Endothelial cell of umbilical vein (primary cell): ENCODE data around the gene EEF1AKMT1. TPM values are rescaled to one million over a fixed set of nuclear protein-coding genes. Genes with fewer than 3 reads are reported as not detected.

Experiments
- BruUV-seq: library from RNA; stranded (reverse); fragments of 400-500 nt; replicated peaks from 2 replicates; lab custom pipeline; 2021; lab: Mats Ljungman, UMichigan
- CTCF ChIA-PET: fragments of 300-600, 350-600 bp; sonication (Branson Sonifier 250); formaldehyde crosslinking; loops from one replicate; lab custom pipeline; 2021; ENCODE audit warnings: antibody characterized with exemption, inconsistent platforms; lab: Charles Lee
- POLR2A ChIA-PET: fragments of 300-600, 350-600 bp; sonication (Branson Sonifier 250); formaldehyde crosslinking; loops from one replicate; lab custom pipeline; 2021; ENCODE audit warnings: antibody characterized with exemption, inconsistent platforms; lab: Charles Lee
- DNase-seq: peaks from one replicate; pipeline ENCODE4 v3.0.0-alpha.2; 2011; ENCODE audit warnings: low read depth, low spot score
- FAIRE-seq: peaks from 2 replicates; lab custom pipeline; 2011; peaks lifted over from hg19 to GRCh38; lab: Jason Lieb, UNC
- H2AFZ ChIP-seq: 2 replicates; pipeline ENCODE4 v1.6.0; 2012; ENCODE audit warnings: low read depth, low read length, control low read depth, inconsistent platforms
- H3K27ac ChIP-seq: 2 replicates; pipeline ENCODE4 v1.5.1; 2011; ENCODE audit warnings: low read depth, mild to moderate bottlenecking, control low read depth, low read length, moderate library complexity; ENCODE audit not compliant: insufficient read depth
- H3K27me3 ChIP-seq, 2 experiments: 2 replicates each; pipeline versions ENCODE4 v1.6.0 to v1.6.1; 2011; ENCODE audit warnings: low read length in 2 of 2, mixed read lengths in 1 of 2; ENCODE audit not compliant: control insufficient read depth in 2 of 2, insufficient read depth in 2 of 2
- H3K36me3 ChIP-seq, 2 experiments: 2 replicates in 1 of 2; 3 replicates in 1 of 2; pipeline ENCODE4 v1.5.1; 2011; ENCODE audit warnings: low read length in 2 of 2, mild to moderate bottlenecking in 1 of 2, moderate library complexity in 1 of 2; ENCODE audit not compliant: control insufficient read depth in 2 of 2, insufficient read depth in 2 of 2; ENCODE audit errors: extremely low read depth in 1 of 2
- H3K4me1 ChIP-seq: 3 replicates; pipeline ENCODE4 v1.5.1; 2011; ENCODE audit warnings: mild to moderate bottlenecking, low read length; ENCODE audit not compliant: control insufficient read depth, insufficient read depth; ENCODE audit errors: extremely low read depth
- H3K4me2 ChIP-seq: 2 replicates; pipeline ENCODE4 v1.6.1; 2011; ENCODE audit warnings: low read length, control low read depth, mixed read lengths; ENCODE audit not compliant: insufficient read depth
- H3K4me3 ChIP-seq, 3 experiments: fragments of 200-600 bp in 1 of 3; sonication (generic), shearing (Covaris generic) in 1 of 3; replicated peaks in 1 of 3; 2 replicates each; pipeline ENCODE4 v1.5.1; 2011 to 2016; ENCODE audit warnings: control low read depth in 3 of 3, low read length in 3 of 3, mild to moderate bottlenecking in 2 of 3, inconsistent platforms in 1 of 3, low read depth in 1 of 3, moderate library complexity in 1 of 3; ENCODE audit not compliant: insufficient read depth in 1 of 3
- H3K79me2 ChIP-seq: 2 replicates; pipeline ENCODE4 v1.6.0; 2012; ENCODE audit warnings: low read length, inconsistent platforms; ENCODE audit not compliant: control insufficient read depth, insufficient read depth
- H3K9ac ChIP-seq: replicated peaks from 2 replicates; pipeline ENCODE3; 2011; ENCODE audit warnings: low read length, control low read depth; ENCODE audit not compliant: insufficient read depth; ENCODE audit errors: extremely low read depth
- H3K9me1 ChIP-seq: replicated peaks from 3 replicates; pipeline ENCODE4 v1.6.0; 2011; ENCODE audit warnings: mild to moderate bottlenecking, low read length; ENCODE audit not compliant: control insufficient read depth, insufficient read depth; ENCODE audit errors: extremely low read depth
- H3K9me3 ChIP-seq: replicated peaks from 2 replicates; pipeline ENCODE4 v1.5.1; 2012; ENCODE audit warnings: low read length, inconsistent platforms; ENCODE audit not compliant: control insufficient read depth, insufficient read depth
- H4K20me1 ChIP-seq: replicated peaks from 2 replicates; pipeline ENCODE3; 2011; ENCODE audit warnings: mild to moderate bottlenecking, low read length; ENCODE audit not compliant: control insufficient read depth, insufficient read depth; ENCODE audit errors: extremely low read depth
- CTCF ChIP-seq, 2 donors: IDR thresholded peaks; 1 replicate in 1 of 2; 2 replicates in 1 of 2; pipeline ENCODE4 v1.5.1; 2011; ENCODE audit warnings: low read length in 2 of 2, mild to moderate bottlenecking in 2 of 2, moderate library complexity in 2 of 2, control low read depth in 1 of 2, inconsistent platforms in 1 of 2, low read depth in 1 of 2; ENCODE audit not compliant: insufficient read depth in 1 of 2; ENCODE audit errors: extremely low read depth in 1 of 2
- EZH2 ChIP-seq: IDR thresholded peaks from 2 replicates; pipeline ENCODE4 v1.6.1; 2012; ENCODE audit warnings: borderline replicate concordance, low read depth, mild to moderate bottlenecking, moderate library complexity, low read length, inconsistent platforms; ENCODE audit not compliant: severe bottlenecking
- FOS ChIP-seq: IDR thresholded peaks from 2 replicates; pipeline ENCODE4 v1.6.1; 2011; ENCODE audit warnings: mild to moderate bottlenecking, low read length, moderate library complexity, borderline replicate concordance; ENCODE audit not compliant: insufficient read depth
- GATA2 ChIP-seq: IDR thresholded peaks from 2 replicates; pipeline ENCODE4 v1.7.0; 2011; ENCODE audit warnings: low read depth, mild to moderate bottlenecking, moderate library complexity, mixed read lengths, low read length; ENCODE audit not compliant: insufficient read length, insufficient read depth
- JUN ChIP-seq: IDR thresholded peaks from 2 replicates; pipeline ENCODE4 v1.6.1; 2011; ENCODE audit warnings: borderline replicate concordance, low read depth; ENCODE audit not compliant: insufficient read length, insufficient read depth
- MAX ChIP-seq: IDR thresholded peaks from 2 replicates; pipeline ENCODE4 v1.6.1; 2011; ENCODE audit not compliant: insufficient read depth, insufficient read length
- MYC ChIP-seq: IDR thresholded peaks from one replicate; pipeline ENCODE4 v1.6.1; 2011; ENCODE audit warnings: mild to moderate bottlenecking, low read depth, low read length
- POLR2A ChIP-seq: IDR thresholded peaks from 2 replicates; pipeline ENCODE4 v1.6.1; 2012; ENCODE audit warnings: low read depth, mild to moderate bottlenecking, control low read depth, low read length
- POLR2AphosphoS5 ChIP-seq: IDR thresholded peaks from 2 replicates; pipeline ENCODE4 v1.6.1; 2012; ENCODE audit warnings: low read depth, mild to moderate bottlenecking, control low read depth, low read length, moderate library complexity; ENCODE audit not compliant: insufficient read depth
- dilution Hi-C: fragments of 300-500 bp; cut with MboI; formaldehyde crosslinking; loops from one replicate; pipeline ENCODE4 v1.15.0; 2019; ENCODE audit warnings: low sequenced_read_pairs; ENCODE audit not compliant: extremely low pct_ligation_motif_present
- intact Hi-C: fragments of 100-400 bp; cut with micrococcal nuclease; formaldehyde crosslinking; loops from one replicate; pipeline ENCODE4 v1.10.0; 2022
- polyA plus RNA-seq, 4 experiments: library from polyadenylated mRNA; depleted of rRNA in 3 of 4; stranded (reverse) in 3 of 4; unstranded in 1 of 4; fragments of >200 nt; gene quantifications; 2 replicates each; pipeline versions ENCODE4 v1.2.1 to v1.2.3, GENCODE V29; 2011 to 2012; ENCODE audit warnings: missing spikeins in 1 of 4
- total RNA-seq: library from RNA; stranded (reverse); gene quantifications from 2 replicates; pipeline ENCODE4 v1.2.3, GENCODE V29; 2021

EEF1AKMT1 gene
- total and polyA plus RNA-seq, 2 donors (not counting 3 experiments of a cell fraction or from before 2014, with no cell fraction given) = 9.0 to 11.1 TPM

- Histone ChIP-seq H3K4me1 (peaks cover 10% of the 10 kb centered on the region), H4K20me1 (no peaks in the 10 kb centered on the region), H3K27me3 (no peaks in the 10 kb centered on the region), H3K9ac (no peak overlapping the region), H3K36me3 (no peaks in the 10 kb centered on the region), H3K4me2 (peak overlapping the region; percentile 47), H3K9me3 (no peaks in the 10 kb centered on the region), H2AFZ (no peak overlapping the region), H3K79me2 (no peaks in the 10 kb centered on the region), H3K27ac (no peak overlapping the region), H3K9me1 (no peaks in the 10 kb centered on the region), H3K4me3 (no peak overlapping the region)
- no TSS peak for BruUV-seq
- dilution Hi-C loops = no loop called here
- TF ChIP-seq CTCF (IDR thresholded peaks at IDR 0.05; ENCODE audit: extremely low read depth in 1 of 2, insufficient read depth in 1 of 2, low read depth in 1 of 2, low read length in 2 of 2) = no peak
- no peak for TF ChIP-seq POLR2A
- DNase-seq (no peak), FAIRE-seq (no peak)
- CTCF ChIA-PET = interaction anchor here (4.1 kb wide), 1 partner anchor 108 kb away, joined by 40 read pairs; no protein-coding TSS in a partner anchor
- intact Hi-C loops = no loop called here
- POLR2A ChIA-PET = no interaction called here
These were observed 52.7 kb downstream of the EEF1AKMT1 start for GRCh38 chr13:20721058-20721453.

GRCh38 chr13:20720499-20720898, 53.3 kb downstream of the EEF1AKMT1 start:
- H3K9me1 ChIP-seq = no peaks in the 10 kb centered on the region
- intact Hi-C loops = no loop called here
- DNase-seq = no peak
- ChIA-PET POLR2A (no interaction called here), CTCF (no interaction called here)
- no peak for FAIRE-seq
- H4K20me1 ChIP-seq = no peaks in the 10 kb centered on the region
- no peak overlapping the region for H3K27ac ChIP-seq
- dilution Hi-C loops = no loop called here
- no peaks in the 10 kb centered on the region for H3K27me3 ChIP-seq
- BruUV-seq = no TSS peak
- no peak overlapping the region for H2AFZ ChIP-seq
- H3K9me3 ChIP-seq = no peaks in the 10 kb centered on the region
- no peak overlapping the region for H3K9ac ChIP-seq
- no peak for TF ChIP-seq POLR2A
- TF ChIP-seq MAX = no peak
- TF ChIP-seq GATA2 = no peak
- no peak for TF ChIP-seq CTCF (IDR thresholded peaks at IDR 0.05; ENCODE audit: extremely low read depth in 1 of 2, insufficient read depth in 1 of 2, low read depth in 1 of 2, low read length in 2 of 2)
- TF ChIP-seq JUN = no peak
- TF ChIP-seq FOS = no peak
- TF ChIP-seq MYC = no peak
- no peak for TF ChIP-seq EZH2
- TF ChIP-seq POLR2AphosphoS5 = no peak
- H3K4me2 ChIP-seq = no peak overlapping the region
- no peaks in the 10 kb centered on the region for H3K79me2 ChIP-seq
- H3K4me1 ChIP-seq = peaks cover 10% of the 10 kb centered on the region
- no peak overlapping the region for H3K4me3 ChIP-seq
- no peaks in the 10 kb centered on the region for H3K36me3 ChIP-seq
